ENCODE measurements around the gene REPIN1. TPM values are rescaled to one million over a fixed set of nuclear protein-coding genes. Genes with fewer than 3 reads are reported as not detected.

The REPIN1 gene
- total and polyA plus RNA-seq, 4 donors: 38.4 to 135 (median 62.0) TPM

- Histone ChIP-seq H3K9ac (ENCODE audit: insufficient read depth in 1 of 2, low read length in 2 of 2) (no peak overlapping the region), H3K36me3 (ENCODE audit: control insufficient read depth in 4 of 4, insufficient read depth in 4 of 4, low read length in 4 of 4) (peaks cover 0 to 40% (median 19%) of the 10 kb centered on the region in 4 donors), H3K4me3 (no peak overlapping the region), H3K27me3 (ENCODE audit: control insufficient read depth in 3 of 3, insufficient read depth in 3 of 3, low read length in 2 of 3) (no peaks in the 10 kb centered on the region), H3K27ac (ENCODE audit: low read depth in 1 of 2, low read length in 1 of 2) (no peak overlapping the region), H3K9me3 (ENCODE audit: control insufficient read depth in 4 of 4, insufficient read depth in 3 of 4, low read length in 3 of 4) (no peaks in the 10 kb centered on the region), H3K4me1 (ENCODE audit: control insufficient read depth in 5 of 5, insufficient read depth in 5 of 5, low read length in 5 of 5) (peaks cover 0 to 30% (median 7%) of the 10 kb centered on the region in 5 donors)
- DNase-seq (no peak), ATAC-seq (ENCODE audit: insufficient read depth, low FRiP score) (no peak)
- no peak for TF ChIP-seq CTCF (IDR thresholded peaks at IDR 0.05; ENCODE audit: control extremely low read depth, extremely low read depth)
- 91% methylated on average over 41 to 48 of the region's 48 CpGs for WGBS, 2 donors
These were observed 2.7 kb downstream of the REPIN1 start for GRCh38 chr7:150371131-150371995.

GRCh38 chr7:150371996-150372270 is 3.3 kb downstream of the REPIN1 start:
- ATAC-seq (ENCODE audit: insufficient read depth, low FRiP score) (no peak), DNase-seq (no peak)
- 96 to 97% methylated on average over 30 of the region's 30 CpGs for WGBS, 2 donors
- TF ChIP-seq CTCF (IDR thresholded peaks at IDR 0.05; ENCODE audit: control extremely low read depth, extremely low read depth): no peak
- no peak overlapping the region for H3K4me3 ChIP-seq
- H3K9me3 ChIP-seq (ENCODE audit: control insufficient read depth in 4 of 4, insufficient read depth in 3 of 4, low read length in 3 of 4): no peaks in the 10 kb centered on the region
- H3K4me1 ChIP-seq (ENCODE audit: control insufficient read depth in 5 of 5, insufficient read depth in 5 of 5, low read length in 5 of 5): peaks cover 0 to 30% (median 7%) of the 10 kb centered on the region in 5 donors
- H3K9ac ChIP-seq (ENCODE audit: insufficient read depth in 1 of 2, low read length in 2 of 2): no peak overlapping the region
- H3K27me3 ChIP-seq (ENCODE audit: control insufficient read depth in 3 of 3, insufficient read depth in 3 of 3, low read length in 2 of 3): no peaks in the 10 kb centered on the region
- no peak overlapping the region for H3K27ac ChIP-seq (ENCODE audit: low read depth in 1 of 2, low read length in 1 of 2)
- peaks cover 0 to 40% (median 19%) of the 10 kb centered on the region in 4 donors for H3K36me3 ChIP-seq (ENCODE audit: control insufficient read depth in 4 of 4, insufficient read depth in 4 of 4, low read length in 4 of 4)

GRCh38 chr7:150372271-150373048 is 3.8 kb downstream of the REPIN1 start:
- Histone ChIP-seq H3K9ac (ENCODE audit: insufficient read depth in 1 of 2, low read length in 2 of 2) (no peak overlapping the region), H3K4me1 (ENCODE audit: control insufficient read depth in 5 of 5, insufficient read depth in 5 of 5, low read length in 5 of 5) (peaks cover 0 to 30% (median 7%) of the 10 kb centered on the region in 5 donors), H3K36me3 (ENCODE audit: control insufficient read depth in 4 of 4, insufficient read depth in 4 of 4, low read length in 4 of 4) (peaks cover 0 to 40% (median 19%) of the 10 kb centered on the region in 4 donors), H3K27me3 (ENCODE audit: control insufficient read depth in 3 of 3, insufficient read depth in 3 of 3, low read length in 2 of 3) (no peaks in the 10 kb centered on the region), H3K4me3 (no peak overlapping the region), H3K27ac (ENCODE audit: low read depth in 1 of 2, low read length in 1 of 2) (peak overlapping the region in 1 of 2 donors; percentile 37), H3K9me3 (ENCODE audit: control insufficient read depth in 4 of 4, insufficient read depth in 3 of 4, low read length in 3 of 4) (no peaks in the 10 kb centered on the region)
- TF ChIP-seq CTCF (IDR thresholded peaks at IDR 0.05; ENCODE audit: control extremely low read depth, extremely low read depth): no peak
- ATAC-seq (ENCODE audit: insufficient read depth, low FRiP score) (no peak), DNase-seq (no peak)
- WGBS, 2 donors: 90 to 92% methylated on average over 76 to 79 of the region's 79 CpGs
